Right ventricle myocardium superior (tissue), 1 donor: ENCODE data around the gene ANGPTL8. TPM values are rescaled to one million over a fixed set of nuclear protein-coding genes. Genes with fewer than 3 reads are reported as not detected.

Experiments
- ATAC-seq: fragments of 200-7000 bp; cut with Tn5 transposase; one replicate; pipeline ENCODE4 v1.9.1; 2020; ENCODE audit warnings: mild to moderate bottlenecking; ENCODE audit not compliant: poor library complexity
- DNase-seq: peaks from one replicate; pipeline ENCODE4 v3.0.0-alpha.2; 2020
- intact Hi-C: fragments of 100-400 bp; cut with DNase I; formaldehyde crosslinking; loops from one replicate; pipeline ENCODE4 v1.11.2; 2022
- total RNA-seq: library from RNA; stranded (reverse); fragmentation: NEBNext Ultra II Directional; extraction: Animal tissue kit (Norgen Biotek cat#: 25700); gene quantifications from one replicate; pipeline ENCODE4 v1.2.1, GENCODE V29; 2021
- donor health status: DM: no; HTN: yes; CAD: no; lungs with severe emphysema.

ANGPTL8 gene
- total RNA-seq, 1 donor from 2014 or later, result 0.40 TPM

DNA sequence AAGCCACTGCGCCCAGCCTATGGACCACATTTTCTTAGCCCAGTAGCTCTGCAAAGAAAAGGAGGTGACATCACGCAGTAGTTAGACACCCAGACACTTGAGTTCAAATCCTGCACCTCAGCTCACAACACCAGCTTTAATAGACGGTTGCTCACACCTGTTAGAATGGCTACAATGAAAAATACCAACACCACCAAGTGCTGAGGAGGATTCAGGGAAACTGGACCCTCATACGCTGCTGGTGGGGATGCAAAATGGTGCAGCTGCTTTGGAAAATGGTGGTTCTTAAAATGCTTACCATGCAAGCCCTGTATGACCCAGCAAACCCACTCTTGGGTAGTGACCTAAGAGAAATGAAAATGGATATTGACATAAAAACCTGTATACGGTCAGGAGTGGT lies 34.6 kb downstream of the ANGPTL8 start:
- ATAC-seq (no peak), DNase-seq (no peak)
- intact Hi-C loops, result no loop called here

DNA sequence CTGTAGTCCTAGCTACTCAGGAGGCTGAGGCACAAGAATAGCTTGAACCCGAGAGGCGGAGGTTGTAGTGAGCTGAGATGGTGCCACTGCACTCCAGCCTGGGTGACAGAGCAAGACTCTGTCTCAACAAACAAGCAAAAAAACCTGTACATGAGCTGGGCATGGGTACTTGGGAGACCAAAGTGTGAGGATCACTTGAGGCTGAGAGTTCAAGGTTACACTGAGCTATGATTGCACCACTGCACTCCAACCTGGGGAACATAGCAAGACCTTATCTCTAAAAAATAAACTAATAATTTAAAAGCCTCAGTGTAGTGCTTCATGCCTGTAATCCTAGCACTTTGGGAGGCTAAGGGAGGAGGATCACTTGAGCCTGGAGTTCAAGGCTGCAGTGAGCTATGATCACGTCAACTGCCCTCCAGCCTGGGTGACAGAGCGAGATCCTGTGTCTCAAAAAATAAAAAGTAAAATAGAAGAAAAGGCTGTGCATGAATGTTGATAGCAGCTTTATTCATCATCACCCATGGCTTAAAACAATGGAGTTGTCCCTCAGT lies 35.2 kb downstream of the ANGPTL8 start:
- DNase-seq, result no peak
- intact Hi-C loops, result no loop called here
- no peak for ATAC-seq

DNA sequence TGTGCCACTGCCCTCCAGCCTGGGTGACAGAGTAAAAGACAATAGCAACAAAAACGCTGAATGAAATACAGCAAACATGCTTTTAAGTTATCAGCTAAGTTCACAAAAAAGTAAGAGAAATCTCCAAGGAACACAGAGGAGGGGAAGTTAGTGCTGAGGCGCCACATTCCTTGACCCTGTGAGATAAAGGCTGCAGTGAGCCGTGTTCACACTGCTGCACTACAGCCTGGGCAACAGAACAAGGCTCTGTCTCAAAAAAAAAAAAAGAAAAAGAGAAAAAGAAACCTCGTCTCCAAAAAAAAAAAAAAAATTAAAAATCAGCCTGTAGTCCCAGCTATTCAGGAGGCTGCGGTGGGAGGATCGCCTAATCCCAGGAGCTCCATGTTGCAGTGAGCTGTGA lies 39.3 kb downstream of the ANGPTL8 start:
- ATAC-seq (peak; percentile 83), DNase-seq (no peak)
- intact Hi-C loops, result no loop called here

- no peak for DNase-seq
- intact Hi-C loops, result loop anchor here (5.0 kb wide), 1 partner anchor 32 kb away; no protein-coding TSS in a partner anchor
- no peak for ATAC-seq
Observed at GRCh38 chr19:11279505-11280236, 40.3 kb downstream of the ANGPTL8 start.

- DNase-seq (no peak), ATAC-seq (no peak)
- intact Hi-C loops, result loop anchor here (5.0 kb wide), 1 partner anchor 34 kb away; no protein-coding TSS in a partner anchor
Observed at GRCh38 chr19:11281356-11282049, 42.1 kb downstream of the ANGPTL8 start.

- ATAC-seq, result no peak
- intact Hi-C loops, result loop anchor here (5.0 kb wide), 1 partner anchor 37 kb away; no protein-coding TSS in a partner anchor
- no peak for DNase-seq
Observed at GRCh38 chr19:11284515-11284914, 45.1 kb downstream of the ANGPTL8 start.

DNA sequence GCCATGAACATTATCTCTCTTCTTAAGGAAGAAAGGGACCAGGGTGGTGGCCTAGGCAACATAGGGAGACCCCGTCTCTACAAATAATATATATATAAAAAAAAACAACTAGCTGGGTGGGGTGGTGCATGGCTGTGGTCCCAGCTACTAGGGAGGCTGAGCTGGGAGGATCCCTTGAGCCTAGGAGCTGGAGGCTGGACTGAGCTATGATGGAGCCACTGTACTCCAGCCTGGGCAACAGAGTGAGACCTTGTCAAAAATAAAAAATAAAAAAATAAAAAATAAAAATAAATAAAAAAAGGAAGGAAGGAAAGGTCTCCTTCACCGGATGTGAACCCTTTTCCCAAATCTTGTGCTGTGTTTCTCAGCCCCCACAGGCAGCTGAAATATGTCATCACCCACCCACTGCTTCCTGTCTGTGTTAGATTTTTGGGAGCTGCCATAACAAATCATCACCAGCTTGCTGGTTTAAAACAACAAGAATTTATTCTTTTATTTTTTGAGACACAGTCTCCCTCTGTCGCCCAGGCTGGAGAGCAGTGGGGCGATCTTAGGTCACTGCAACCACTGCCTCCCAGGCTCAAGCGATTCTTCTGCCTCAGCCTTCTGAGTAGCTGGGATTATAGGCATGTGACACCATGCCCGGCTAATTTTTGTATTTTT lies 47.0 kb downstream of the ANGPTL8 start:
- ATAC-seq (peak; percentile 61), DNase-seq (no peak)

GRCh38 chr19:11288349-11288748 lies 48.9 kb downstream of the ANGPTL8 start:
- DNase-seq, result no peak
- intact Hi-C loops, result no loop called here
- no peak for ATAC-seq

More for the DNA sequence above, 47.0 kb downstream of the ANGPTL8 start:
- intact Hi-C loops, result no loop called here

DNA sequence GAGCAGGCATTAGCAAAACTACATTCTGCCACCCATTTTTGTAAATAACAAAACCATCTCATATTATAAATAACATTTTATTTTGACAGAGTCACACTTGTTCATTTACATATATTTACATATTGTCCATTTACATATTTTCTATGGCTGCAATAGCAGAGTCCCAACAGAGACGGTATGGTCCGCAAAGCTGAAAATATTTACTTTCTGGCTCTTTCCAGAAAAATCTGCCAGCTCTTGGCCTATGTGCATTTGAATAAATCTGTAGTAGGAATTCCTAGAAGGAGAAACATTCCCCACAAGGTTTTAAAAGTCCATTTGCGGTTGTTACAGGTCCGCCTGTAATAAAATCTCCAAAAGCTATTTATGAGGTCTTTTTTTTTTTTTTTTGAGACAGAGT lies 50.8 kb downstream of the ANGPTL8 start:
- intact Hi-C loops, result loop anchor here (5.0 to 10.0 kb wide), 3 partner anchors 95 to 295 kb away; partner anchors contain the start of gene EPOR

DNA sequence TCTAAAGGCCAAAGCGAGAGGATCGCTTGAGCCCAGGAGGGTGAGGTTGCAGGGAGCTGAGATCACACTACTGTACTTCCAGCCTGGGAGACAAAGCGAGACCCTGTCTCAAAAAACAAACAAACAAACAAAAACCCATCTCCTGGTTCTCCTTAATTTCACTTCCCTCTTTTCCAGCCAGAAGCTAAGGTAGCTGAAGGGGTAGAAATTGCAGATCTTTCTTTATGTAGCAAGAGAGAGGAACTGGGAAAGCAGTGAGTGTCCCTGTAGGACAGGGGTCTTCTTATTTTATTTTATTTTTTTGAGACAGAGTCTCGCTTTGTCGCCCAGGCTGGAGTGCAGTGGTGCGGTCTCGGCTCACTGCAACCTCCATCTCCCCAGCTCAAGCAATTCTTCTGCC lies 52.0 kb downstream of the ANGPTL8 start:
- DNase-seq, result no peak
- intact Hi-C loops, result loop anchor here (5.0 to 10.0 kb wide), 3 partner anchors 93 to 293 kb away; partner anchors contain the start of gene EPOR
- ATAC-seq, result no peak

More for the DNA sequence above, 50.8 kb downstream of the ANGPTL8 start:
- no peak for ATAC-seq
- DNase-seq, result no peak

Other genes with a start within 250 kb of the ANGPTL8 start
- gene LDLR, start 150.2 kb upstream of the ANGPTL8 start, total RNA-seq, result 9.8 TPM
- 6.7 TPM for gene SPC24, start 83.8 kb upstream of the ANGPTL8 start, total RNA-seq
- 383 TPM for gene KANK2, start 42.1 kb upstream of the ANGPTL8 start, total RNA-seq
- gene DOCK6, start 22.9 kb downstream of the ANGPTL8 start, total RNA-seq, result 32.0 TPM
- gene TSPAN16, start 56.5 kb downstream of the ANGPTL8 start, total RNA-seq, result not detected
- gene RAB3D, start 100.0 kb downstream of the ANGPTL8 start, total RNA-seq, result 7.9 TPM
- 105 TPM for gene TMEM205, start 106.6 kb downstream of the ANGPTL8 start, total RNA-seq
- gene CCDC159, start 106.9 kb downstream of the ANGPTL8 start, total RNA-seq, result 18.8 TPM
- gene PLPPR2, start 115.8 kb downstream of the ANGPTL8 start, total RNA-seq, result 13.7 TPM
- gene SWSAP1, start 135.0 kb downstream of the ANGPTL8 start, total RNA-seq, result 1.2 TPM
- 9.2 TPM for gene EPOR, start 144.7 kb downstream of the ANGPTL8 start, total RNA-seq
- 8.6 TPM for gene RGL3, start 179.7 kb downstream of the ANGPTL8 start, total RNA-seq
- 0.65 TPM for gene ODAD3, start 195.5 kb downstream of the ANGPTL8 start, total RNA-seq
- 105 TPM for gene PRKCSH, start 196.0 kb downstream of the ANGPTL8 start, total RNA-seq
- 0.62 TPM for gene ELAVL3, start 241.4 kb downstream of the ANGPTL8 start, total RNA-seq